ENCODE data around the gene TMEM255B.
"Not testable (repeated sequence)": the region's sequence is repeated elsewhere in the genome, so short reads cannot be mapped to it uniquely, and the experiment has no call there.

Gene TMEM255B

DNA sequence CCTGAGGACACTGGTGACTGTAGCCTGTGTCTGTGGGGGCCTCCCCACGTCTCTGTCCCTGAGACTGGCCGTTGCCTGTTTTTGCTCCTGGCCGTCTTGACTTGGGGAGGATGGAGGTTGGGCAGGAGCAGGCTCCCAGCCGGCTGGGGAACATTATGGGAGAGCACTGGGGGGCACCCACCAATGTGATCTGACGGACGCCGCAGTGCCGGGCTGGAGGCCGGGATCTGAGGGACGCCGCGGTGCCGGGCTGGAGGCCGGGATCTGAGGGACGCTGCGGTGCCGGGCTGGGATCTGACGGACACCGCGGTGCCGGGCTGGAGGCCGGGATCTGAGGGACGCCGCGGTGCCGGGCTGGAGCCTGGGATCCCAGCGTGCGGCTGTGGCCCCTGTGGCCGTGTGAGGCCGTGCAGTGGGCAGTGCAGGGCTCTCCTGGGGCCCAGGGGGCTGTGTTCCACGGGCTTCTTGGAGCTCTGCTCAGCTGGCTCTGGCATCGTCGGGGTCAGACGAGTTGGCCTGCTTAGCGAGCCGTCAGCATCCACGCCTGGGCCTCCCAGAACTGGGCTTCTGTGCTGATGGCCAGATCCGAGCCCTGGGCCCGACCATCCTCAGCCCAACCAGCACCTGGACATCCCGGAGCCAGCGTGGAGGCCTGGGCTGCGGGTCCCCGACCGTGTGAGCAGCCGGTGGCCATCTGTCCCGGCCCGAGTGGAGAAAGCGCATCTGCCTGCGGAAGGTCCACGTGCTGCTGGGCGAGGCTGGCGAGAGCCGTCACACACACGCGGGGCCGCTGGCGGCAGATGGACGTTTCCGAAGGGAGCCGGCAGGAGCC, 59.0 kb downstream of the TMEM255B start:
- no peak for DNase-seq (ENCODE audit: low spot score)

DNA sequence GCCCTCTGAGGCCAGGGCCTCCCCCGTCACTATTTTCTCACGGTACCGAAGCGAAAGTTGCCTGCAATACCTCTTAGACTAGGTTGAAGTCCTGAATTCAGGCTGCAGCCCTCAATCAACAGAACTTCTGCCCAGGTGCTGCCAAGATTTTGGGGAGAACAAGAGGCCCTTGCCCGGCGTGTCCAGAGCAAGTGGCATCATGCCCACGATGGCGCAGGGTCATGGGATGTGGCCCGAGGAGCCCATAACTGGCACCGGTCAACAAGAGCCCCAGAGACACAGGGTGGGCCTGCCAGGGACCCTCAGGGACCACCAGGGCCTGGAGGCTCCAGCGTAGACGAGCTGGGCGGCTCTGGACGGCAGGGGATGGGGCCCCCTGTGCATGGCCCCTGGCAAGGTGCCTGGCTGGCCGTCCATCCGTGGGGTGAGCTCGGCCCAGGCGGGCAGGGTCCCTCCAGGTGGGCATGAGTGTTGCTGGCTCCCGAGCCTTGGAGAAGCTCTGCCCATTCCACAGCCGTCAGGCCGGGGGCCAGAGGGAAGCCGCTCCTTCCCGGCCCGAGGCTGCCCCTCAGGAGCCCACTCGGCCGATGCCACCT, 59.8 kb downstream of the TMEM255B start:
- no peak for DNase-seq (ENCODE audit: low spot score)

DNA sequence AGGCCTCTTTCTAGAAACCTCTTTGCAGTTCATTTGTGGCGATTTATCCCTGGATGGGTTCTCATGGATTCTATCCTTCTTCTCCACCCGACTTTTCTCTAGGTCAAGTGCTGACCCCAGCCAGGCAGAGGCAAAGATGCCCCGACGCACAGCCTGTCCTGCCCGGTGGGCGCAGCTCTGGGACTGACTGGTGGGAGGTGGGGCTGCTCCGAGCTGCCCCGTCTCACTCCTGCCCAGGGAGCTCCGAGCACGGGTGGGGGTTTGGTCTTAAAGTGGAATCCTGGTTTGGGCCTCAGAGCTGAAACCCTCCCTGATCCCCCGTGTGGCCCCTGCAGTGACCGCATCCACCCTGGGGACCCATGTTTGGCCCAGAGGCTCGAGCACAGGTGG, 60.3 kb downstream of the TMEM255B start:
- DNase-seq (ENCODE audit: low spot score): no peak

DNA sequence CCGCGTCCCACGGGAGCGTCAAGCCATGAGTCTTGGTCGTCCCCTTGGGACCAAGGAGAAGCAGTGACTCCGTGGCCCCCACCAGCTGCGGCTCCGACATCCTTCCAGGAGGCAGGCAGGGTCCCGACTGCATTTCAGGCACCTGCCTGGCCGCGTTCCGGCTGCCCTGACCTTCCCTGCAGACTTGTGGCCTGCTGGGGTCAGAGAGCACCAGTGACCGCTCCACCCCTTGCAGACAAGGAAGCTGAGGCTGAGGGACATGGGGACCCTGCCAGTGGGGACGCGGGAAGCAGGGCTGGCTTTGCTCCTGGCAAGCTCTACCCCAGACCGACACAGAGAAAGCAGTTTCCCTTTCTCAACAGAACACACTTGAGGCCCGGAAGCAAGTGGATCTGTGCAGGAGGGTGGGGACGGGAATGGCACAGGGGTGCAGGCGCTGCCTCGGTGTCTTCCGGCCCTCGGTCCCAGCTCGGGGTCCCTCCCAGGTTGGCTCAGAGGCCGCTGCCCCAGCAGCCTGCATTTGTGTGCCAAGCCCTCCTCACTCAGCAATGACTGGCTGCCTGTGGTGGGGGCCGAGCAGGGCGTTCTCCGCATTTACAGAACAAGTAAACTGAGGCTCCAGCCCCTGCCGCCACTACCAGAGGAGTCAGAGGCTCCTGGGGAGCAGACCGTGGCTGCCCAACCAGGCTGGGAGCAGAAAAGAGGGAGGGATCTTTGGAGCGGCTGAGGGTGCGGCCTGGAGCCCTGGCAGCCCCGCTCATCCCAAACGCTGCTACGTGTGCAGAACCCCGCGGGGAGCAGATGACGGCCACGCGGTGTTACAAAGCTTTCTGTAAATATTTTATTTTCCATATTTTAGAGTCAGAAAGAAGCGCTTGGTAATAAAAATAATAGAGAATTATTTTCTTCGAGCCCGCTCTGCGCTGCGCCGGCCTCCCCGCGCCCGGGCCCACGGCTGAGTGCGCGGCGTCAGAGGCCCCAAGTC, 61.0 kb downstream of the TMEM255B start:
- no peak for DNase-seq (ENCODE audit: low spot score)

DNA sequence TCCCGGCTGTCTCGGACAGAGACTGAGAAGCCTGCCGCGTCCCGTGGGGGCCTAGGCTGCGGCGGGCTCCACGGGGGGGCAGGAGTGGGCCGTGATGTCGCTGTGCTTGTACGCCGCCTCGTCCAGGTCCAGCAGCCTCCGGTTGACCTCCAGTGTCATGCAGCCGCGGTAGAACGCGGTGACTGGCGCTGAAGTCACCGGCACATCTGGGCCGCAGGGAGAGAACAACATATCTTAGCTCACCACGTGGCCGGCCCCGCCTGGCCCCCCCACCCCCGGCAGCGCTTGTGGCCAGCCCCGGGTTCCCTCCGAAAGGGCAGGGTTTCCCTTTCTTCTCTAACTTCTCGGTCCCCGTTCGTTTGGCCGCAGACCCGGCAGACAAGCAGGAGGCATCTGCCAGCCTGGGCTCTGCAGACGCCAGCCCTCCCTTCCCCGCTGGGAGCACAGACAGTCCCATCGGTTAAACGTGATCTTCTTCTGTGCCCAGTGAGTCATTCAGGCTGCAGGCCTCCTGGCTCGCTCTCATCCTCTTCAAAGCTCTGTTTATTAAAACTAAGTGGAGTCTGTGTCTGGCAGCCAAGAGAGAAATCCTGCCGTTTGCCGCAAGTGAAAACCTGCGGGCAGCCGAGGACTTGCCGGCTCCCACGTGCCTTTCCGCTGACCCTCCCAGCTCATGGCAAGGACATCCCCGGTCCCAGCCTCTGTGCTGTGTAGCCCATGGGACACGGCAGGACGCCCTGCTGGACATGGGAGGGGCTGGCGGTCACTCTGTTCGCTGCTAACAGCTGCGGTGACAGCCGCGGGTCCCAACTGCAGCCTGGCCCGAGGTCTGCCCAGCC, 62.0 kb downstream of the TMEM255B start:
- DNase-seq (ENCODE audit: low spot score): peak; percentile 79

DNA sequence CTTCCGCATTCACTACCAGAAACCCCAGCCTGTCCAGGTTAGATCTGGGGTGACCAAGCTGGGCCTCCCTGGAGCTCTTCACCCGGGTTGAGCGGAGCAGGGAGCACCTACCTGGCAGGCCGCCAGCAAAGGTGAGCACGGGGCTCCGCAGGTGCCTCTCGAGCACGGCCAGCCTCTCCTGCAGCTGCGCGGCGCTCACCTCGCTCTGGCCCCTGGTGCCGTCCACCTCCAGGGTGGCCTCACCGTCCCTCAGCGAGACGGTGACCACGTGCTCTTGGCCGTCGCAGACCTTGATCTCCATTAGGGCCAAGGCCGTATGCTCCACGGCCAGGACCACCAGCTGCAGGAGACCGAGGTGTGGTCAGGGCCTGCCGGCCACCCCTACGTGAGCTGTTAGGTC, 62.8 kb downstream of the TMEM255B start:
- no peak for DNase-seq (ENCODE audit: low spot score)

DNA sequence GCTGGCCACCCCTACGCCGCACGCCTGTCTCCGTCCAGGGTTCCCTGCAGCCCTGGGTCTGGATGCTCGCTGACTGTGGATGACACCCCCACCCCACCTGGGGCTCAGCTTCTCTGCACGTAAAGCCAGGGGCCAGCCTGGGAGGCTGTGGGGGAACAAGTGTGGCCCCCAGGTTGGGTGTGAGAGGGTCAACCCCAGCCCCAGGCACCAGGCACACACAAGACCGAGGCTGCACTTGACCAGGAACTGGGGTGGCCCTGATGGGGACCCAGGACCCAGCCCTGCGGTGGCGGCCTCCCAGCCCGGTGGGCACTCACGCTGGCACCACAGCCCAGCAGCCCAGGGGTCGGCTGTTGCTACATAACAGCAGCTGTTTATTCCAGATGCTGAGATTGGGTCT, 63.2 kb downstream of the TMEM255B start:
- no peak for DNase-seq (ENCODE audit: low spot score)

DNA sequence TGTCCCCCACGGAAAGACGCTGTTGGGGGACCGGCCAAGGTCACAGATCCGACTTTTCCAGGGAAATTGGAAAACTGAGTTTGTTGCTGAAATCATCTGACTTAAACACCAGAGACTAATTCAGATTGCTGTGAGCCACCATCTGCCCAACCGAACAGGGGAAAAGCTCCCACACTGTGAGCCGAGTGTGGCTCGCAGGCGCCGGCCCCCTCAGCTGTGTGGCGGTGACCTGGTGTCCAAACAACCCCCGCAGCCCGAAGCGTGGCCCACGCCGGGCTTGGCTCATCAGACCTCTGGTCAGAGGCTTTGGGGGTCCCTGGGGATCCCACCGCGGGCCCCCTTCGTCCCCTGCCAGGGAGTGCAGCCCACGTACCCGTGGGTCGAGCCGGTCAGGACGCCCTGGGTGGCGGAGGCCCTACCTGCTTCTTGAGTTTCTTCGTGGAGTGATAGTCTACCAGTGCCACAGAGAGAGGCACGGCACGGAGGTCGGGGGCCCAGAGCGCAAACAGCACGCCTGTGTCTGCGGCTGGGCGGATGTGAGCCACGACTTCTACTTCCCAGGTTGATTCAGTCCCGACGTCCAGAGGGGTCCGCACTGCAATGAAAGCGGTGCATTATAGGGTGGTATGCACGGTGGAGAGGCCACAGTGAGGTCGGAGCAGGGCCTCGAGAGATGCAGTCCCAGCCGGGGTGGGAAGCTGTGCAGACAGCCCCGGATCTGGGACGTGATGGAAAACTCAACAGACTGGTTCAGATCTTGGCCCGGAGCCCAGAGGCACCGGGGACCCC, 64.1 kb downstream of the TMEM255B start:
- DNase-seq (ENCODE audit: low spot score): no peak

DNA sequence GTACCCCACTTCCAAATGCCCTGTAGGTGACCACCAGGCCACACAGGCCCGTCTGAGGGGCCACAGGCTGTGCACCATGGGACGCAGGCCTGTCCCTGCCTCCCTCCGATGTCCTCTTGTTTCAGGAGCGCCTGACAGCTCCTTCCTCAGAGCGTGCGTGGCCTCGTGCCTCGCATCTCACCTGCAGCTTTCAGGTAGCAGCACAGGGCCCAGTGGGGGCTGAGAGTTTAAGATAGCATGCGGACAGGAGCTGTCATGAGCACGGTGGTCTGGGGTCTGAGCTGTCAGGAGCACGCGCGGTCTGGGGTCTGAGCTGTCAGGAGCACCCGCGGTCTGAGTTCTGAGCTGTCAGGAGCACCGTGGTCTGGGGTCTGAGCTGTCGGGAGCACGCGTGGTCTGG, 64.7 kb downstream of the TMEM255B start:
- DNase-seq (ENCODE audit: low spot score): no peak

DNA sequence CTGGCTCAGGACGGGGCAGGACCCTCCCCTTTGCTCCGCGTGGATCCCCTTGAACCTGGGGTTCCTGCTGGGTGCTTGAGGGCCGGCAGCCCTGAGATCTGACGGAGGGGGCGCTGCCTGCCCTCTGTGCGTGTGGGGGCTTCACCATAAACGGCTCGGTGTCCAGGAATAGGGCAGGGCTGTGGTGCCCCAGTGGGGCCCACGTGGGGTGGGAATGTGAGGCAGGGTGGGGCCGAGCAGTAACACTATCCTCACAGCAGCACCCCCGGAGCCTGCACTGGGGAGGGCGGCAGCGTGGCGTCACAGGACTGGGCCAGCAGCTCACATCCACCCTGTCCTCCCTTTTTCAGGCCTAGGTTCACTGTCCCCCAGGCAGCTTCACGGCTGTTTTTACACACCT, 66.8 kb downstream of the TMEM255B start:
- DNase-seq (ENCODE audit: low spot score): no peak

DNA sequence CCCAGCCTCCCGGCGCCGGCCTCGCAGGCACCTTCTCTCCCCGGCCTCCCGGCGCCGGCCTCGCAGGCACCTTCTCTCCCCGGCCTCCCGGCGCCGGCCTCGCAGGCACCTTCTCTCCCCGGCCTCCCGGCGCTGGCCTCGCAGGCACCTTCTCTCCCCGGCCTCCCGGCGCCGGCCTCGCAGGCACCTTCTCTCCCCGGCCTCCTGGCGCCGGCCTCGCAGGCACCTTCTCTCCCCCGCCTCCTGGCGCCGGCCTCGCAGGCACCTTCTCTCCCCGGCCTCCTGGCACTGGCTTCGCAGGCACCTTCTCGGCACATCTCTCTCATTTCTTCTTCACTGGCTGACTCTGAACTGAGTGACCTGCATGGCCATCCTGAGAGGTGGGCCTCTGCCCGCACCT, 67.4 kb downstream of the TMEM255B start:
- DNase-seq (ENCODE audit: low spot score): not testable (repeated sequence)

DNA sequence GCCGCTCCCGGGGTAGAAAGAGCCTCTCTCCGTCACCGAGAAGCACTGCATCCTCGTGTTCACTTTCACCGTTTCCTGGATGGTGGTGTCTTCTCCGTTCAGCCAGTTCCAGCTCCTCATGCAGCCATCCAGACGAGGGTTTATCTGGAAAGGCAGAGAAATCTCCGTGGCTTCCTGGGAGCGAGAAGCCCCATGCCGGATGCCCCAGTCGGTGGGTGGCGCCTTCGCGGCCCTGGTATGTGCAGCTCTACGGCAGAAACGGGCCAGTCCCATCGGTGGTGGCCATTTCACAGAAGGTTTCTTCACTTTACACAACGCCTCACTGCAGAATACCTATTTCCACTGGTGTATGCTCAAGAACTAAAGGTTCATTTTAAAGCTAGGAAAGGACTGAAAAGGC, 68.0 kb downstream of the TMEM255B start:
- DNase-seq (ENCODE audit: low spot score): no peak

DNA sequence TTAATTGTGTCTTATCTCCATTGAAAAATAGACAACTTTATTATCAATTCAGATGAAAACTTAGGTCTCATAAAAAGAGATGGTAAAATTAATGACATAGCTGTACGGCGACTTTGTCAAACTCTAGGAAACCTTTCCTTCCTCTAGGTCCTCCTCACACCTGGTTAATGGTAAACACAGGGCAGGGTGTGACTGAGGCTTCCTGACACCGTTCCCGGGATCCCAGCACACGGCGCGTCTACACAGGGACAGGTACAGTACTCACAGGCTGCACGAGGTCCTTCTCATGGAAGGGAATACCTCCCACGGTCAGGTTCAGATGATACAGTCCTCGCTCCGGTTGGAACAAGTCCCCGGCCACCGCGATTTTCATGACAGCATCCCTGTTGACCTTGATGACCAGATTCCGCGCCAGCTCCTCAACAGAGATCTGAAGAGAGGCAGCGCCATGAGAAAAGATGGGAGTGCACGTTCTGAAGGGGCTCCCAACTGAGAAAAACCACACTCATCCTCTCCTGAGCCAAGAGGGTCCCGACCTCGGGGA, 69.3 kb downstream of the TMEM255B start:
- no peak for DNase-seq (ENCODE audit: low spot score)

DNA sequence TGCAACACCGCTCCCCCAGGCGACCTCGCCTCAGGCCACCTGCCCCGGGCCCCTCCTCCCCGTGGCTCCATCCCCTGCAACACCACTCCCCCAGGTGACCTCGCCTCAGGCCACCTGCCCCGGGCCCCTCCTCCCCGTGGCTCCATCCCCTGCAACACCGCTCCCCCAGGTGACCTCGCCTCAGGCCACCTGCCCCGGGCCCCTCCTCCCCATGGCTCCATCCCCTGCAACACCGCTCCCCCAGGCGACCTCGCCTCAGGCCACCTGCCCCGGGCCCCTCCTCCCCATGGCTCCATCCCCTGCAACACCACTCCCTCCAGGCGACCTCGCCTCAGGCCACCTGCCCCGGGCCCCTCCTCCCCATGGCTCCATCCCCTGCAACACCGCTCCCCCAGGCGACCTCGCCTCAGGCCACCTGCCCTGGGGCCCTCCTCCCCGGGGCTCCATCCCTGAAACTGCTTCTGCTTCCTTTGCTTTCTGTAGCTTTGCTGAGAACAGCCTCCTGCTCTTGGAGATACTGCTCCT, 71.5 kb downstream of the TMEM255B start:
- DNase-seq (ENCODE audit: low spot score): not testable (repeated sequence)

DNA sequence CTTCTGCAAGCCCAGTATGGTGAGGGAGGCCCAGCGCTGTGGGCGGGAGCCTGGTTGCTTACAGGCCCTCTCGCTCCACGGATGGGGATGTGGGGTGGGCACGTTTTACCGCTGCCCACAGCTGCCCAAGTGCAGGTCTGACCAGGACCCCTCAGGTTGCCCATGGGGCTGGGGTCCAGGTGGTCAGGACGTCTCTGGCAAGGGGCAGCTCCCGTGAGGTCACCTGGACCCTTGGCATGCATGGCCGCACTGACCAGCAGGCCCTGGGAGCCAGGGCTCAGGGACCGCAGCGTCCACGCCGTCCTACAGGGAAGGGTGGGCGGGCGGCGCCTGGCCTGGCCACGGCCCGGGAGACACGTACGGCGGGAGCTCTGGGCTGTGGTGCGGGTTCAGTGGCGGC, 72.0 kb downstream of the TMEM255B start:
- no peak for DNase-seq (ENCODE audit: low spot score)

DNA sequence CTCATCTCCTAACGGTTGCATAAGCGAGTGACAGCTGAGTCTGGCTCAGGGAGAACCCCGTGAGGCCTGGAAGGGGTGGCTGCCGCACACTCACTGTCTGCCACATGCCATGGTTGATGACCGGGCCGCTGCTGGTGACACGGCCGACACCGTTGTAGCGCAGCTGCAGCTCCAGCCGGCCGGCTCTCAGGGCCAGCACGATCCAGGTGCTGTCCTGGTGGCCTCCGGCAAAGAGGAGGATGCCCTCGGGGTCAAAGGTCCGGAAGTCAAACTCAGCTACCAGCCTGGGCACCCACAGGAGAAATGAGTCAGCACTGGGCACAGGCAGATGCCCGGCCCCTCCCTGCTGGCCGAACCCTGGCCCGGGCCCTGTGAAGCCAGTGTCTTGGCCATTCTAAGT, 73.2 kb downstream of the TMEM255B start:
- no peak for DNase-seq (ENCODE audit: low spot score)

DNA sequence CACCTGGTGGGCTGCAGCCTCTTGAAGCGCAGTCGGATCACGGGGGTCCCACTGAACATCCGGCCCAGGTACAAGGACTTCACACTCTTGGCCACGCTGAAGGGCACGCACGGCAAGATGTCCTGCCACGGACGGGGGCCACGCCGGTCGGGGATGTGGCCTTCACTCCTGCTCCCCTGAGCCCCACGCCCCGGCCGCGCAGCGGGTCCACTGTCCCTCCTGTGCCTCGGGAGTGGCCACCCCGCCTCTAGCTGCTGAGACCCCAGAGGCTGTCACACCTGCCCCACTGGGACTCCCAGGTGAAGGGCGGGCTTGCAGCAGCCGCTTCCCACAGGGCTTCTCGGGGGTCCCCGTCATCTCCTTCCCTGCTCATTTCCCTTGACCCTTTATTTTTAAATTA, 73.6 kb downstream of the TMEM255B start:
- no peak for DNase-seq (ENCODE audit: low spot score)

DNA sequence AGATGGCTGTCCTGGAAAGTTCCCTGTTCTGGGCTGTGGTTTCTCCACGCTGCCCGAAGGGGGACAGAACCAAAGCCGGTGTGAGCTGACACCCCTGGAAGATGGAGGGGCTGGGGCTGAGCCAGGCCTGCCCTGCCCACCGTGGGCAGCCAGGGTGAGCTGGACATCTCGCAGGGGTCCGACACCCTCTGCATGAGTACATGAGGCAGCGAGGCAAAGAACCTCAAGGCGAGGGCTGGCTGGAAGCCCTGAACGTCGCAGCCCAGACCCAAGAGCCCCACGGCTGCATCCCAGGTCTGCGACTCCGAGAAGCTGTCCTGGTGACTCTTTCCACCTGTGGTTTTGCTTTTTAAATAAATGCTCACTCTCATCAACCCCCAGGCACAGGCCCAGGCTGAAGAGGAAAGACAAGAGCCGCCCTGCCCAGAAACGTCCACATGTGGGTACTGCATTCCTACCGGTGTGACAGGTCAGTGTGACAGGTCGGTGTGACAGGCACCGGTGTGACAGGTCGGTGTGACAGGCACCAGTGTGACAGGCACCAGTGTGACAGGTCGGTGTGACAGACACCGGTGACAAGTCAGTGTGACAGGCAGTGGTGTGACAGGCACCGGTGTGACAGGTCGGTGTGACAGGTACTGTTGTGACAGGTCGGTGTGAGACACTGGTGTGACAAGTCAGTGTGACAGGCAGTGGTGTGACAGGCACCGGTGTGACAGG, 74.2 kb downstream of the TMEM255B start:
- no peak for DNase-seq (ENCODE audit: low spot score)

DNA sequence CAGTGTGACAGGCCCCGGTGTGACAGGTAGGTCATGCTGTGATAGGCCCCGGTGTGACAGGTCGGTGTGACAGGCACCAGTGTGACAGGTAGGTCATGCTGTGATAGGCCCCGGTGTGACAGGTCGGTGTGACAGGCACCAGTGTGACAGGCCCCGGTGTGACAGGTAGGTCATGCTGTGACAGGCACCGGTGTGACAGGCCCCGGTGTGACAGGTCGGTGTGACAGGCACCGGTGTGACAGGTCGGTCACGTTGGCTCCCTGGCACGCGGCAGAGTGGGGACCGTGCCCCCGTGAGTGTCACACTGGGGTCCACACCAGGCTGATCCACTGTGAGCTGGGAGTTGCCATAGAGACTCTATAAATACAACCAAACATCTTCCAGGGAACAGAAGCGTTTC, 75.0 kb downstream of the TMEM255B start:
- not testable (repeated sequence) for DNase-seq (ENCODE audit: low spot score)
